Neutrophil (primary cell): Measurements from ENCODE around the gene PGAP3.

Source experiments
- H3K27ac ChIP-seq: fragments of 200-600 bp; sonication (generic); 2 replicates; pipeline ENCODE4 v1.5.1; 2016; ENCODE audit warnings: mild to moderate bottlenecking, moderate library complexity
- H3K27me3 ChIP-seq: fragments of 200-600 bp; sonication (generic); 2 replicates; pipeline ENCODE4 v1.6.0; 2016; ENCODE audit warnings: mild to moderate bottlenecking
- H3K36me3 ChIP-seq: fragments of 200-600 bp; sonication (generic); 2 replicates; pipeline ENCODE4 v1.5.1; 2017
- H3K4me1 ChIP-seq, 2 experiments: fragments of 200-600 bp in 1 of 2; sonication (generic) in 1 of 2; 1 replicate in 1 of 2; 2 replicates in 1 of 2; pipeline versions ENCODE4 v1.5.1 to v1.6.1; 2013 to 2016; ENCODE audit warnings: low read depth in 1 of 2, low read length in 1 of 2, mild to moderate bottlenecking in 1 of 2, moderate library complexity in 1 of 2; ENCODE audit not compliant: control insufficient read depth in 1 of 2, insufficient read depth in 1 of 2
- H3K4me3 ChIP-seq, 2 experiments: fragments of 200-600 bp in 1 of 2; sonication (generic) in 1 of 2; 1 replicate in 1 of 2; 2 replicates in 1 of 2; pipeline ENCODE4 v1.5.1; 2013 to 2016; ENCODE audit warnings: low read depth in 1 of 2, low read length in 1 of 2, mild to moderate bottlenecking in 1 of 2, moderate library complexity in 1 of 2
- H3K9me3 ChIP-seq: fragments of 200-600 bp; sonication (generic); 2 replicates; pipeline ENCODE4 v1.5.1; 2016
- TF ChIP-seq, protein P1 (sequence below): fragments of 200-600 bp; sonication (generic); IDR thresholded peaks from 2 replicates; pipeline ENCODE4 v1.5.1; 2016; ENCODE audit warnings: antibody characterized with exemption

PGAP3 gene

GRCh38 chr17:39661744-39662541 lies 25.9 kb downstream of the PGAP3 start:
- TF ChIP-seq, protein P1, sequence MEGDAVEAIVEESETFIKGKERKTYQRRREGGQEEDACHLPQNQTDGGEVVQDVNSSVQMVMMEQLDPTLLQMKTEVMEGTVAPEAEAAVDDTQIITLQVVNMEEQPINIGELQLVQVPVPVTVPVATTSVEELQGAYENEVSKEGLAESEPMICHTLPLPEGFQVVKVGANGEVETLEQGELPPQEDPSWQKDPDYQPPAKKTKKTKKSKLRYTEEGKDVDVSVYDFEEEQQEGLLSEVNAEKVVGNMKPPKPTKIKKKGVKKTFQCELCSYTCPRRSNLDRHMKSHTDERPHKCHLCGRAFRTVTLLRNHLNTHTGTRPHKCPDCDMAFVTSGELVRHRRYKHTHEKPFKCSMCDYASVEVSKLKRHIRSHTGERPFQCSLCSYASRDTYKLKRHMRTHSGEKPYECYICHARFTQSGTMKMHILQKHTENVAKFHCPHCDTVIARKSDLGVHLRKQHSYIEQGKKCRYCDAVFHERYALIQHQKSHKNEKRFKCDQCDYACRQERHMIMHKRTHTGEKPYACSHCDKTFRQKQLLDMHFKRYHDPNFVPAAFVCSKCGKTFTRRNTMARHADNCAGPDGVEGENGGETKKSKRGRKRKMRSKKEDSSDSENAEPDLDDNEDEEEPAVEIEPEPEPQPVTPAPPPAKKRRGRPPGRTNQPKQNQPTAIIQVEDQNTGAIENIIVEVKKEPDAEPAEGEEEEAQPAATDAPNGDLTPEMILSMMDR = no peak
- no peaks in the 10 kb centered on the region for H3K4me1 ChIP-seq
- H3K27me3 ChIP-seq = peaks cover 24% of the 10 kb centered on the region
- no peaks in the 10 kb centered on the region for H3K9me3 ChIP-seq
- peaks cover 73% of the 10 kb centered on the region for H3K36me3 ChIP-seq
- no peak overlapping the region for H3K4me3 ChIP-seq
- H3K27ac ChIP-seq = no peak overlapping the region

- TF ChIP-seq, protein P1 = no peak
- H3K4me1 ChIP-seq = no peaks in the 10 kb centered on the region
- H3K36me3 ChIP-seq = peaks cover 83% of the 10 kb centered on the region
- H3K9me3 ChIP-seq = no peaks in the 10 kb centered on the region
- H3K27ac ChIP-seq = no peak overlapping the region
- no peak overlapping the region for H3K4me3 ChIP-seq
- peaks cover 12% of the 10 kb centered on the region for H3K27me3 ChIP-seq
Measured at GRCh38 chr17:39660397-39661385, 27.2 kb downstream of the PGAP3 start.

DNA sequence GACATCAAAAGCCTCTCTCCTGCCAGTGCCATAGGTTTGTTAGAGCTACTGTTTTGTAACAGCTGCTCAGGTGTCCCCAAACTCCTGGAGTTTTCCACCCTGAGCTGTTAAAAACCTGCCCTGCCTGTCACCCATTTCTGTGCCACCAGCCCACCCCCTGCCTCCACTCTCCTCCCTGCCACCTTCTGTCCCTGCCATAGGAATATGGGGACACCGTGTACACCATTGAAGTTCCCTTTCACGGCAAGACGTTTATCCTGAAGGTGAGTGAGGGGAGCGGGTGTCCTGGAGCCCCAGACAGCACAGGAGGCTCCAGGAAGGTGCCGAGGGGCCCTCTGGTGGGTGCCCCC lies 27.9 kb downstream of the PGAP3 start:
- Histone ChIP-seq H3K27me3 (peaks cover 4% of the 10 kb centered on the region), H3K36me3 (peaks cover 87% of the 10 kb centered on the region), H3K4me1 (no peaks in the 10 kb centered on the region), H3K9me3 (no peaks in the 10 kb centered on the region), H3K4me3 (no peak overlapping the region), H3K27ac (no peak overlapping the region)
- TF ChIP-seq, protein P1 = no peak

- no peak overlapping the region for H3K4me3 ChIP-seq
- H3K9me3 ChIP-seq = no peaks in the 10 kb centered on the region
- H3K27ac ChIP-seq = no peak overlapping the region
- peaks cover 90% of the 10 kb centered on the region for H3K36me3 ChIP-seq
- TF ChIP-seq, protein P1 = no peak
- H3K27me3 ChIP-seq = no peaks in the 10 kb centered on the region
- no peaks in the 10 kb centered on the region for H3K4me1 ChIP-seq
Measured at GRCh38 chr17:39659279-39660010, 28.4 kb downstream of the PGAP3 start.

- no peaks in the 10 kb centered on the region for H3K9me3 ChIP-seq
- peaks cover 91% of the 10 kb centered on the region for H3K36me3 ChIP-seq
- H3K27me3 ChIP-seq = no peaks in the 10 kb centered on the region
- no peak overlapping the region for H3K4me3 ChIP-seq
- TF ChIP-seq, protein P1 = no peak
- H3K27ac ChIP-seq = no peak overlapping the region
- no peaks in the 10 kb centered on the region for H3K4me1 ChIP-seq
Measured at GRCh38 chr17:39658760-39659159, 29.1 kb downstream of the PGAP3 start.
